Tibial nerve (tissue), 4 donors: ENCODE measurements around the gene RNASEH2B. TPM values are rescaled to one million over a fixed set of nuclear protein-coding genes. Genes with fewer than 3 reads are reported as not detected.

Experiments used
- DNase-seq, 2 donors: peaks; one replicate each; pipeline ENCODE4 v3.0.0-alpha.2; 2019; ENCODE audit warnings: low spot score in 2 of 2
- H3K27ac ChIP-seq, 4 donors: fragments of 200-600 bp; sonication (generic) in 3 of 4; one replicate each; pipeline ENCODE4 v1.5.1; 2017 to 2019; ENCODE audit warnings: mild to moderate bottlenecking in 1 of 4
- H3K27me3 ChIP-seq, 2 donors: fragments of 200-600 bp; sonication (generic) in 1 of 2; one replicate each; pipeline versions ENCODE4 v1.5.1 to v1.6.0; 2017 to 2019
- H3K36me3 ChIP-seq, 3 donors: fragments of 200-600 bp; sonication (generic); one replicate each; pipeline ENCODE4 v1.5.1; 2018 to 2019
- H3K4me1 ChIP-seq, 4 donors: fragments of 200-600 bp; sonication (generic) in 3 of 4; one replicate each; pipeline ENCODE4 v1.5.1; 2017 to 2019
- H3K4me3 ChIP-seq, 4 donors: fragments of 200-600 bp; sonication (generic) in 3 of 4; one replicate each; pipeline ENCODE4 v1.5.1; 2017 to 2019; ENCODE audit warnings: mild to moderate bottlenecking in 1 of 4, moderate library complexity in 1 of 4
- H3K9me3 ChIP-seq, 4 donors: fragments of 200-600 bp; sonication (generic) in 3 of 4; one replicate each; pipeline ENCODE4 v1.5.1; 2017 to 2019
- EP300 ChIP-seq, 2 donors: sonication (generic); formaldehyde crosslinking; IDR thresholded peaks; one replicate each; pipeline ENCODE4 v1.6.1; 2017; ENCODE audit warnings: antibody characterized with exemption in 2 of 2, mild to moderate bottlenecking in 1 of 2
- POLR2A ChIP-seq, 2 donors: fragments of 450-650 bp; IDR thresholded peaks; one replicate each; pipeline ENCODE4 v1.6.1; 2017; ENCODE audit warnings: antibody characterized with exemption in 2 of 2, mild to moderate bottlenecking in 2 of 2, moderate library complexity in 2 of 2
- WGBS, 2 donors: methylation state at CpG; one replicate each; pipeline ENCODE4 v1.1.5; 2018; 5-methylcytosine and 5-hydroxymethylcytosine counted together
- total RNA-seq, 4 donors: library from RNA; depleted of rRNA; stranded (reverse); fragments of >200 nt; gene quantifications; one replicate each; pipeline ENCODE4 v1.1.0, GENCODE V29; 2016
- TF ChIP-seq, protein P1 (sequence below), 5 experiments: fragments of 200-600 bp in 3 of 5; fragments of 450-650 bp in 2 of 5; sonication (generic) in 3 of 5; IDR thresholded peaks; one replicate each; pipeline ENCODE4 v1.5.1; 2016 to 2019; ENCODE audit warnings: antibody characterized with exemption in 5 of 5, mild to moderate bottlenecking in 3 of 5, moderate library complexity in 2 of 5

Gene RNASEH2B
- total RNA-seq, 4 donors from 2014 or later, result 52.5 to 104 (median 76.5) TPM

DNA sequence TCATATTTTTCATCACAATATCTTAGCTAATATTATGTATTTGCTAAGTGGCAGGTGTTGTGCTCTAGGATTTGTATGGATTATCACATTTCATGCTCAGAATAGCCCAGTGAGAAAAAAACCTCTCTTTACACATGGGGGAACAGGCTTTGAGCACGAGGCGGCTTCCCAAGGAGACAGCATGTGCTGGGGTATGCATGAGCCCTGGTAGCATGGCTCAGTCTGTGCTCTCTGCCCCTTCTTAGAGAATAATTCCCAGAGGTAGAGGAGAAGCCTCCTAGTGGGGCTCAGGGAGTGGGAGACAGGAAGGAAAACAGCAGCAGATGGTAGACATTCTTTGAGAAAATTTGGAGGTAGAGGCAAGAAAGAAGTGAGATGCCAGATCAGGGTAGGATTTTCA lies 31.6 kb downstream of the RNASEH2B start:
- Histone ChIP-seq H3K36me3 (peaks cover 0 to 41% (median 0%) of the 10 kb centered on the region in 3 donors), H3K4me3 (no peak overlapping the region), H3K27ac (no peak overlapping the region), H3K4me1 (no peaks in the 10 kb centered on the region), H3K27me3 (no peaks in the 10 kb centered on the region), H3K9me3 (no peaks in the 10 kb centered on the region)
- WGBS, 2 donors, result 91 to 94% methylated on average over 2 of the region's 2 CpGs
- no peak for DNase-seq
- TF ChIP-seq POLR2A (IDR thresholded peaks at IDR 0.05), result no peak
- TF ChIP-seq, protein P1, sequence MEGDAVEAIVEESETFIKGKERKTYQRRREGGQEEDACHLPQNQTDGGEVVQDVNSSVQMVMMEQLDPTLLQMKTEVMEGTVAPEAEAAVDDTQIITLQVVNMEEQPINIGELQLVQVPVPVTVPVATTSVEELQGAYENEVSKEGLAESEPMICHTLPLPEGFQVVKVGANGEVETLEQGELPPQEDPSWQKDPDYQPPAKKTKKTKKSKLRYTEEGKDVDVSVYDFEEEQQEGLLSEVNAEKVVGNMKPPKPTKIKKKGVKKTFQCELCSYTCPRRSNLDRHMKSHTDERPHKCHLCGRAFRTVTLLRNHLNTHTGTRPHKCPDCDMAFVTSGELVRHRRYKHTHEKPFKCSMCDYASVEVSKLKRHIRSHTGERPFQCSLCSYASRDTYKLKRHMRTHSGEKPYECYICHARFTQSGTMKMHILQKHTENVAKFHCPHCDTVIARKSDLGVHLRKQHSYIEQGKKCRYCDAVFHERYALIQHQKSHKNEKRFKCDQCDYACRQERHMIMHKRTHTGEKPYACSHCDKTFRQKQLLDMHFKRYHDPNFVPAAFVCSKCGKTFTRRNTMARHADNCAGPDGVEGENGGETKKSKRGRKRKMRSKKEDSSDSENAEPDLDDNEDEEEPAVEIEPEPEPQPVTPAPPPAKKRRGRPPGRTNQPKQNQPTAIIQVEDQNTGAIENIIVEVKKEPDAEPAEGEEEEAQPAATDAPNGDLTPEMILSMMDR (IDR thresholded peaks at IDR 0.05), result no peak
- no peak for TF ChIP-seq EP300 (IDR thresholded peaks at IDR 0.05)

DNA sequence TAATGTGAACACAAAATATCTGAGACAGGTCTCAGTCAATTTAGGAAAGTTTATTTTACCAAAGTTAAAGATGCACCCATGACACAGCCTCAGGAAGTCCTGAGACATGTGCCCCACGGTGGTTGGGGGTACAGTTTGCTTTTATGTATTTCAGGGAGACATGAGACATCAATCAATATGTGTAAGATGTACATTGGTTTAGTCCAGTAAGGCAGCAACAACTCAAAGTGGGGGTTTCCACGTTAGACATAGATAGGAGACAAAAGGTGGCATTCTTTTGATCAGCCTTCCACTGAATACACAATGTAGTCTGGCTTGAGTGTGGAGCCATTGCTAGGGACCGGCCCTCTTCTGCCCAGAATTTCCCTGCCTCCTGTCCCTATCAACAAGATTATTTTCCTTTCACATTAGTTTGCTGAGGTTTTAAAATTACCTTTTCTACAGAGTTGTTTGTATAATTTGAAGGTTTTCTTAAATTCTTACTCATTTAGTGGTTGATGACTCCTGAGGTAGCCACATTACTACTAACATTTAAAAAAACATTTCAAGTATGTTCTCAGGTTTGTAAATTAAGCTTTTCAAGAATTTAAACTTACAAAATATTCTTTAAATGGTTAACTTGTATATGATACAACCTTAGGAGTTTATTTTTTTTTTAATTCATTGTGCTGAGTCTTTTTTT lies 33.2 kb downstream of the RNASEH2B start:
- DNase-seq, result no peak
- no peak overlapping the region for H3K27ac ChIP-seq
- H3K27me3 ChIP-seq, result no peaks in the 10 kb centered on the region
- H3K4me1 ChIP-seq, result no peaks in the 10 kb centered on the region
- TF ChIP-seq, protein P1 (IDR thresholded peaks at IDR 0.05), result no peak
- TF ChIP-seq EP300 (IDR thresholded peaks at IDR 0.05), result no peak
- no peak for TF ChIP-seq POLR2A (IDR thresholded peaks at IDR 0.05)
- 64 to 90% methylated on average over 3 of the region's 3 CpGs for WGBS, 2 donors
- H3K36me3 ChIP-seq, result peaks cover 0 to 27% (median 0%) of the 10 kb centered on the region in 3 donors
- H3K4me3 ChIP-seq, result no peak overlapping the region
- H3K9me3 ChIP-seq, result no peaks in the 10 kb centered on the region

DNA sequence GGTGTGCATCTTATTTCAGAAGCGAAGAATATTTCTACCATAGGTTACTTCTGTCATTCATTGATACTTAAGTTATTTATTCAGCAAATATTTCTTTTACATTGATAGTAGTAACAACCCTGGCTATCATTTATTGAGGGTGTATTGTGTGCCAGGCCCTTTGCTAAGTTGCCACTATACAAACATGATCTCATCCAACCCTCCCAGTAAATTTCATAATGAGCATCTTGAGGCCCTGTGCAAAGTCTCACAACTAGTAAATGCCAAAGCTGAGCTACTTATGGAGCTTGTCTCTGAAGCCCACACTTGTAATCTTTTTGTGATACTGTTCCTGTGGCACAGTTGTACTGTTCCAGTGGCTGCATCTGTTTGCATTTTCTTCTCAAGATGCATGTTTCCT lies 36.1 kb downstream of the RNASEH2B start:
- no peak for DNase-seq
- Histone ChIP-seq H3K36me3 (peaks cover 0 to 23% (median 0%) of the 10 kb centered on the region in 3 donors), H3K4me1 (peaks cover 0 to 1% (median 0%) of the 10 kb centered on the region in 4 donors), H3K27ac (no peak overlapping the region), H3K4me3 (no peak overlapping the region), H3K9me3 (no peaks in the 10 kb centered on the region), H3K27me3 (no peaks in the 10 kb centered on the region)
- no peak for TF ChIP-seq POLR2A (IDR thresholded peaks at IDR 0.05)
- TF ChIP-seq, protein P1 (IDR thresholded peaks at IDR 0.05), result no peak
- no peak for TF ChIP-seq EP300 (IDR thresholded peaks at IDR 0.05)
- WGBS, 2 donors, result 95 to 98% methylated on average over 1 of the region's 1 CpG

DNA sequence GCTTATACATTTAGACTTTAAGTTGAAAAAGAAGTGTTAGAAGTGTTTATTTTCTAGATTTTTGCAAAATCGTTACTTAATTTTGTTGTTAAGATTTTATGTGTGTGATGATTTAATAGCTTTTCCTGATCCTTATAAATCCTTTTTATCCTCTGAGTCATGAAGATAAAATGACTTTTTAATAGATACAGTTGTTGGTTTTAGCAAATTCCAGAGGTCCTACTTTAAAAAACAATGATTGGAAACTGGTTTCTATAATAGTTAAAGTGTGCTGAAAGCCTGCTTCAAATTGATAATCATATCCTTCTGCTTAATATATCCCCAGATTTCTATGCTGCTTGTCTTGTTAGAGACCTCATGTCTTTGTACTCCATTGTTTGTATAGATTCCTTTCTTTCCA lies 39.0 kb downstream of the RNASEH2B start:
- Histone ChIP-seq H3K9me3 (no peaks in the 10 kb centered on the region), H3K27me3 (no peaks in the 10 kb centered on the region), H3K4me3 (no peak overlapping the region), H3K4me1 (peaks cover 0 to 5% (median 0%) of the 10 kb centered on the region in 4 donors), H3K36me3 (peaks cover 0 to 17% (median 0%) of the 10 kb centered on the region in 3 donors), H3K27ac (no peak overlapping the region)
- DNase-seq, result no peak
- TF ChIP-seq EP300 (IDR thresholded peaks at IDR 0.05) (no peak), POLR2A (IDR thresholded peaks at IDR 0.05) (no peak)
- TF ChIP-seq, protein P1 (IDR thresholded peaks at IDR 0.05), result no peak
- 52 to 61% methylated on average over 1 of the region's 1 CpG for WGBS, 2 donors

DNA sequence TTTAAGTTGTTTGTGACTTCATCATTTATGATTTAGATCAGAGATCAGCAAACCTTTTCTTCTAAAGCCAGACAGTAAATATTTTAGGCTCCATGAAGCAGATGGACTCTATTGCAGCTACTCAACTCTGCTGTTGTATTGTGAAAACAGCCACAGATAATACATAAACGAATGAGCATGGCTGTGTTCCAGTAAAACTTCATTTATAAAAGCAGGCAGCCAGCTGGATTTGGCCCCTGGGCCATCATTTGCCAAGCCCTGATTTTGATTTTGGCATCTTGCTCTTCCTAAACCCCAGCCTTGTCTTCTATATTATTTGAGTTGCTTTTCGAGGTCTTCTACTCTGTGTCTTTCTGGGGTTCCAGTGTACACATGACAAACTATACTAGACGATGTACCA lies 41.3 kb downstream of the RNASEH2B start:
- no peak for TF ChIP-seq POLR2A (IDR thresholded peaks at IDR 0.05)
- TF ChIP-seq, protein P1 (IDR thresholded peaks at IDR 0.05), result no peak
- TF ChIP-seq EP300 (IDR thresholded peaks at IDR 0.05), result no peak
- no peak overlapping the region for H3K27ac ChIP-seq
- no peak overlapping the region for H3K4me3 ChIP-seq
- peaks cover 0 to 5% (median 0%) of the 10 kb centered on the region in 4 donors for H3K4me1 ChIP-seq
- no peaks in the 10 kb centered on the region for H3K27me3 ChIP-seq
- WGBS, 2 donors, result 60 to 69% methylated on average over 3 of the region's 3 CpGs
- no peak for DNase-seq
- H3K36me3 ChIP-seq, result peaks cover 0 to 15% (median 0%) of the 10 kb centered on the region in 3 donors
- H3K9me3 ChIP-seq, result no peaks in the 10 kb centered on the region
